PC-9 (cell line): ENCODE results near the gene ACTL7A. TPM values are rescaled to one million over a fixed set of nuclear protein-coding genes. Genes with fewer than 3 reads are reported as not detected.

Source experiments
- BruUV-seq: library from RNA; stranded (reverse); fragments of 400-500 nt; replicated peaks from 2 replicates; lab custom pipeline; 2021; lab: Mats Ljungman, UMichigan
- CTCF ChIA-PET: fragments of 300-600 bp; sonication (Branson Sonifier 250); formaldehyde crosslinking; loops from one replicate; lab custom pipeline; 2022; ENCODE audit warnings: antibody characterized with exemption; lab: Charles Lee
- POLR2A ChIA-PET: fragments of 300-600 bp; sonication (Branson Sonifier 250); formaldehyde crosslinking; loops from one replicate; lab custom pipeline; 2022; ENCODE audit warnings: antibody characterized with exemption; ENCODE audit not compliant: unreplicated experiment; lab: Charles Lee
- DNase-seq, 2 experiments: peaks; one replicate each; pipeline versions ENCODE4 v3.0.0 to v3.0.0-alpha.2; 2015 to 2022; ENCODE audit warnings: mixed read lengths in 1 of 2
- H2AFZ ChIP-seq: fragments of 200-600 bp; sonication (generic); 2 replicates; pipeline ENCODE4 v1.8.1; 2017; ENCODE audit warnings: antibody characterized with exemption
- H3F3A ChIP-seq: fragments of 200-600 bp; sonication (generic); 2 replicates; pipeline ENCODE4 v1.8.1; 2017; ENCODE audit warnings: antibody characterized with exemption, mild to moderate bottlenecking, low read depth; ENCODE audit not compliant: insufficient read depth
- H3K27ac ChIP-seq: fragments of 200-600 bp; sonication (generic); 2 replicates; pipeline ENCODE4 v1.6.1; 2016; ENCODE audit warnings: mixed run types
- H3K27me3 ChIP-seq: fragments of 200-600 bp; sonication (generic); 2 replicates; pipeline ENCODE4 v1.6.1; 2016; ENCODE audit warnings: low read depth, mixed run types; ENCODE audit not compliant: insufficient read depth
- H3K36me3 ChIP-seq: fragments of 200-600 bp; sonication (generic); 2 replicates; pipeline ENCODE4 v1.6.1; 2016; ENCODE audit warnings: low read depth, mixed run types
- H3K4me1 ChIP-seq: fragments of 200-600 bp; sonication (generic); replicated peaks from 2 replicates; pipeline ENCODE4 v1.6.1; 2016; ENCODE audit warnings: mixed run types; ENCODE audit not compliant: insufficient read depth
- H3K4me2 ChIP-seq: fragments of 200-600 bp; sonication (generic); 2 replicates; pipeline ENCODE4 v1.6.1; 2017; ENCODE audit warnings: mixed run types
- H3K4me3 ChIP-seq: fragments of 200-600 bp; sonication (generic); 2 replicates; pipeline ENCODE4 v1.6.1; 2016; ENCODE audit warnings: mixed run types
- H3K79me2 ChIP-seq: fragments of 200-600 bp; sonication (generic); 2 replicates; pipeline ENCODE4 v1.6.1; 2017; ENCODE audit warnings: low read depth, mixed run types
- H3K9me2 ChIP-seq: fragments of 200-600 bp; sonication (generic); 2 replicates; pipeline ENCODE4 v1.8.1; 2017; ENCODE audit warnings: mild to moderate bottlenecking; ENCODE audit not compliant: insufficient read depth
- H3K9me3 ChIP-seq: fragments of 200-600 bp; sonication (generic); 2 replicates; pipeline ENCODE4 v1.8.1; 2016; ENCODE audit warnings: low read depth; ENCODE audit not compliant: insufficient read depth
- H4K20me1 ChIP-seq: fragments of 200-600 bp; sonication (generic); 2 replicates; pipeline ENCODE4 v1.8.1; 2017; ENCODE audit not compliant: insufficient read depth
- CTCF ChIP-seq: fragments of 200-600 bp; sonication (generic); conservative IDR thresholded peaks from 2 replicates; pipeline ENCODE4 v1.6.1; 2017; ENCODE audit warnings: mixed run types, antibody characterized with exemption, mild to moderate bottlenecking, moderate library complexity
- EZH2 ChIP-seq: fragments of 200-600 bp; sonication (generic); IDR thresholded peaks from 2 replicates; pipeline ENCODE4 v1.8.0; 2017; ENCODE audit warnings: antibody characterized with exemption, low read depth
- intact Hi-C: fragments of 100-400 bp; cut with micrococcal nuclease; formaldehyde crosslinking; loops from one replicate; pipeline ENCODE4 v1.10.0; 2022; ENCODE audit not compliant: unreplicated experiment
- total RNA-seq: library from RNA; stranded (reverse); gene quantifications from 2 replicates; pipeline ENCODE4 v1.2.3, GENCODE V29; 2021

Gene ACTL7A
- total RNA-seq, 1 experiment from 2014 or later = not detected

GRCh38 chr9:108905494-108905893 is 43.4 kb downstream of the ACTL7A start:
- H4K20me1 ChIP-seq = no peaks in the 10 kb centered on the region
- H3K27ac ChIP-seq = no peak overlapping the region
- ChIA-PET POLR2A (no interaction called here), CTCF (no interaction called here)
- H3F3A ChIP-seq = no peaks in the 10 kb centered on the region
- no peak for TF ChIP-seq EZH2
- TF ChIP-seq CTCF = no peak
- DNase-seq = no peak
- no peak overlapping the region for H3K4me3 ChIP-seq
- no peaks in the 10 kb centered on the region for H3K9me2 ChIP-seq
- no peaks in the 10 kb centered on the region for H3K4me1 ChIP-seq
- no peaks in the 10 kb centered on the region for H3K27me3 ChIP-seq
- H3K79me2 ChIP-seq = no peaks in the 10 kb centered on the region
- no peaks in the 10 kb centered on the region for H3K9me3 ChIP-seq
- no peak overlapping the region for H2AFZ ChIP-seq
- intact Hi-C loops = no loop called here
- peaks cover 18% of the 10 kb centered on the region for H3K36me3 ChIP-seq
- no peak overlapping the region for H3K4me2 ChIP-seq
- no TSS peak for BruUV-seq

GRCh38 chr9:108910402-108910801 is 48.3 kb downstream of the ACTL7A start:
- Histone ChIP-seq H3K4me1 (no peaks in the 10 kb centered on the region), H4K20me1 (no peaks in the 10 kb centered on the region), H3K79me2 (no peaks in the 10 kb centered on the region), H3K4me3 (no peak overlapping the region), H3K27ac (no peak overlapping the region), H3K27me3 (no peaks in the 10 kb centered on the region), H2AFZ (no peak overlapping the region), H3F3A (no peaks in the 10 kb centered on the region), H3K9me3 (no peaks in the 10 kb centered on the region), H3K36me3 (peaks cover 16% of the 10 kb centered on the region), H3K4me2 (no peak overlapping the region), H3K9me2 (no peaks in the 10 kb centered on the region)
- no peak for DNase-seq
- ChIA-PET POLR2A (no interaction called here), CTCF (no interaction called here)
- no TSS peak for BruUV-seq
- TF ChIP-seq CTCF = no peak
- intact Hi-C loops = no loop called here

GRCh38 chr9:108910914-108911313 is 48.8 kb downstream of the ACTL7A start:
- H3F3A ChIP-seq = no peaks in the 10 kb centered on the region
- DNase-seq = no peak
- H3K4me1 ChIP-seq = no peaks in the 10 kb centered on the region
- no peaks in the 10 kb centered on the region for H3K27me3 ChIP-seq
- H3K79me2 ChIP-seq = no peaks in the 10 kb centered on the region
- H2AFZ ChIP-seq = no peak overlapping the region
- CTCF ChIA-PET = no interaction called here
- H4K20me1 ChIP-seq = no peaks in the 10 kb centered on the region
- H3K36me3 ChIP-seq = peaks cover 14% of the 10 kb centered on the region
- H3K4me3 ChIP-seq = no peak overlapping the region
- BruUV-seq = no TSS peak
- no peaks in the 10 kb centered on the region for H3K9me3 ChIP-seq
- TF ChIP-seq EZH2 (no peak), CTCF (no peak)
- intact Hi-C loops = no loop called here
- POLR2A ChIA-PET = no interaction called here
- H3K4me2 ChIP-seq = no peak overlapping the region
- H3K27ac ChIP-seq = no peak overlapping the region
- no peaks in the 10 kb centered on the region for H3K9me2 ChIP-seq
